NB4 (cell line): Measurements from ENCODE around the gene SMTN.

Experiments
- CTCF ChIP-seq: IDR thresholded peaks from one replicate; pipeline ENCODE4 v1.5.1; 2012; ENCODE audit warnings: low read depth, low read length
- MYC ChIP-seq: IDR thresholded peaks from 2 replicates; pipeline ENCODE4 v1.6.1; 2011; ENCODE audit warnings: low read depth, low read length
- POLR2A ChIP-seq: IDR thresholded peaks from 2 replicates; pipeline ENCODE4 v1.6.1; 2011; ENCODE audit warnings: mild to moderate bottlenecking; ENCODE audit not compliant: insufficient read length; ENCODE audit errors: extremely low read depth
- TF ChIP-seq, protein P1 (sequence below): IDR thresholded peaks from 2 replicates; pipeline ENCODE4 v1.6.1; 2011; ENCODE audit warnings: low read depth, low read length

DNA sequence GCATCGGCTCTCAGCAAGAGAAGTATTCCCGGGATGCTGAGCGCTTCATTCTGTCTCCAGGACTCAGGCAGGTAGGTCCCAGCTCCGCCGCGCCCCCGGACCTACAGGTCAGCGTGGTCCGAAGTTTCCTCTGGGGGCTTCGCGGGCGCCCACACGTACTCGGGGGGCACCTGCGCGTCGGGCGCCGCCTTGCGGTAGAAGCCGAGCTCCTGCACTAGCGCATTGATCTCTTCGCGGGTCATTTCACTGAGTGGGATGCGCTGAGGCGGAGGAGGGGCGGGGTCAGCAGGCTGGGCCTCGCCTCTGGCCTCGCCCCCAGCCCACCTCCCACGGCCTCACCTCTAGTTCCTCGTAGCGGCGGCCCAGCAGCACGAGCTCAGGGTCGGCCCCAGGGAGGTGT is 23.8 kb downstream of the SMTN start:
- TF ChIP-seq CTCF, result no peak
- no peak for TF ChIP-seq POLR2A
- no peak for TF ChIP-seq MYC
- TF ChIP-seq, protein P1, sequence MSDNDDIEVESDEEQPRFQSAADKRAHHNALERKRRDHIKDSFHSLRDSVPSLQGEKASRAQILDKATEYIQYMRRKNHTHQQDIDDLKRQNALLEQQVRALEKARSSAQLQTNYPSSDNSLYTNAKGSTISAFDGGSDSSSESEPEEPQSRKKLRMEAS, result no peak
